Esophagus squamous epithelium (tissue), 5 donors: Measurements from ENCODE around the gene DCDC2B. TPM values are rescaled to one million over a fixed set of nuclear protein-coding genes. Genes with fewer than 3 reads are reported as not detected.

Experiments used
- DNase-seq: peaks from one replicate; lab custom pipeline; 2025; lab: John Stamatoyannopoulos, UW
- H3K27ac ChIP-seq, 4 donors: fragments of 200-600 bp; sonication (generic); one replicate each; pipeline ENCODE4 v1.5.1; 2016 to 2019; ENCODE audit warnings: mild to moderate bottlenecking in 1 of 4
- H3K27me3 ChIP-seq, 4 donors: fragments of 200-600 bp; sonication (generic); 1 replicate in 3 of 4; 2 replicates in 1 of 4; pipeline versions ENCODE4 v1.5.1 to v1.6.0; 2017 to 2021; ENCODE audit warnings: antibody characterized with exemption in 1 of 4
- H3K36me3 ChIP-seq, 3 donors: fragments of 200-600 bp; sonication (generic); one replicate each; pipeline ENCODE4 v1.5.1; 2016 to 2019
- H3K4me1 ChIP-seq, 3 donors: fragments of 200-600 bp; sonication (generic); one replicate each; pipeline ENCODE4 v1.5.1; 2017 to 2019
- H3K4me3 ChIP-seq, 4 donors: fragments of 200-600 bp; sonication (generic); 1 replicate in 3 of 4; 2 replicates in 1 of 4; pipeline ENCODE4 v1.5.1; 2016 to 2019; ENCODE audit warnings: mild to moderate bottlenecking in 2 of 4, moderate library complexity in 1 of 4
- H3K9me3 ChIP-seq, 3 donors: fragments of 200-600 bp; sonication (generic); one replicate each; pipeline ENCODE4 v1.5.1; 2016 to 2019
- POLR2A ChIP-seq, 4 donors: fragments of 450-650 bp; IDR thresholded peaks; one replicate each; pipeline ENCODE4 v1.6.1; 2017; ENCODE audit warnings: antibody characterized with exemption in 4 of 4, mild to moderate bottlenecking in 4 of 4, moderate library complexity in 3 of 4
- WGBS, 2 donors: methylation state at CpG; one replicate each; pipeline ENCODE4 v1.1.5; 2018; 5-methylcytosine and 5-hydroxymethylcytosine counted together
- intact Hi-C: fragments of 100-400 bp; cut with DNase I; formaldehyde crosslinking; loops from one replicate; pipeline ENCODE4 v1.15.0; 2022
- total RNA-seq, 4 donors: library from RNA; depleted of rRNA; stranded (reverse); fragments of >200 nt; gene quantifications; one replicate each; pipeline ENCODE4 v1.1.0, GENCODE V29; 2016
- TF ChIP-seq, protein P1 (sequence below), 6 experiments: fragments of 450-650 bp in 4 of 6; fragments of 200-600 bp in 2 of 6; sonication (generic) in 2 of 6; IDR thresholded peaks; one replicate each; pipeline ENCODE4 v1.5.1; 2016 to 2019; ENCODE audit warnings: antibody characterized with exemption in 6 of 6, mild to moderate bottlenecking in 4 of 6, moderate library complexity in 4 of 6
- donor health status: DM: yes; HTN: yes; CAD: no.

Gene DCDC2B
- total RNA-seq, 4 donors from 2014 or later = not detected

- DNase-seq = no peak
- intact Hi-C loops = no loop called here
- Histone ChIP-seq H3K27ac (peak overlapping the region; percentile 23 to 61 (median 42)), H3K36me3 (peaks cover 8 to 67% (median 13%) of the 10 kb centered on the region in 3 donors), H3K4me1 (peaks cover 2 to 24% (median 6%) of the 10 kb centered on the region in 3 donors), H3K4me3 (no peak overlapping the region), H3K9me3 (no peaks in the 10 kb centered on the region), H3K27me3 (no peaks in the 10 kb centered on the region)
- no peak for TF ChIP-seq POLR2A (IDR thresholded peaks at IDR 0.05)
- TF ChIP-seq, protein P1, sequence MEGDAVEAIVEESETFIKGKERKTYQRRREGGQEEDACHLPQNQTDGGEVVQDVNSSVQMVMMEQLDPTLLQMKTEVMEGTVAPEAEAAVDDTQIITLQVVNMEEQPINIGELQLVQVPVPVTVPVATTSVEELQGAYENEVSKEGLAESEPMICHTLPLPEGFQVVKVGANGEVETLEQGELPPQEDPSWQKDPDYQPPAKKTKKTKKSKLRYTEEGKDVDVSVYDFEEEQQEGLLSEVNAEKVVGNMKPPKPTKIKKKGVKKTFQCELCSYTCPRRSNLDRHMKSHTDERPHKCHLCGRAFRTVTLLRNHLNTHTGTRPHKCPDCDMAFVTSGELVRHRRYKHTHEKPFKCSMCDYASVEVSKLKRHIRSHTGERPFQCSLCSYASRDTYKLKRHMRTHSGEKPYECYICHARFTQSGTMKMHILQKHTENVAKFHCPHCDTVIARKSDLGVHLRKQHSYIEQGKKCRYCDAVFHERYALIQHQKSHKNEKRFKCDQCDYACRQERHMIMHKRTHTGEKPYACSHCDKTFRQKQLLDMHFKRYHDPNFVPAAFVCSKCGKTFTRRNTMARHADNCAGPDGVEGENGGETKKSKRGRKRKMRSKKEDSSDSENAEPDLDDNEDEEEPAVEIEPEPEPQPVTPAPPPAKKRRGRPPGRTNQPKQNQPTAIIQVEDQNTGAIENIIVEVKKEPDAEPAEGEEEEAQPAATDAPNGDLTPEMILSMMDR (IDR thresholded peaks at IDR 0.05) = peak; percentile 29 to 81 (median 68)
- 63 to 93% methylated on average over 5 to 7 of the region's 10 CpGs for WGBS, 2 donors
These were observed 7.0 kb downstream of the DCDC2B start for GRCh38 chr1:32215629-32216480.

GRCh38 chr1:32216566-32216965 lies 7.7 kb downstream of the DCDC2B start:
- H3K4me3 ChIP-seq = no peak overlapping the region
- H3K4me1 ChIP-seq = peaks cover 10 to 31% (median 13%) of the 10 kb centered on the region in 3 donors
- intact Hi-C loops = no loop called here
- peak overlapping the region in 2 of 4 donors; percentile 2 to 61 for H3K27ac ChIP-seq
- H3K9me3 ChIP-seq = no peaks in the 10 kb centered on the region
- DNase-seq = no peak
- H3K36me3 ChIP-seq = peaks cover 8 to 67% (median 13%) of the 10 kb centered on the region in 3 donors
- no peak for TF ChIP-seq POLR2A (IDR thresholded peaks at IDR 0.05)
- TF ChIP-seq, protein P1 (IDR thresholded peaks at IDR 0.05) = no peak
- WGBS, 2 donors = 74 to 89% methylated on average over 3 to 5 of the region's 5 CpGs
- no peaks in the 10 kb centered on the region for H3K27me3 ChIP-seq

DNA sequence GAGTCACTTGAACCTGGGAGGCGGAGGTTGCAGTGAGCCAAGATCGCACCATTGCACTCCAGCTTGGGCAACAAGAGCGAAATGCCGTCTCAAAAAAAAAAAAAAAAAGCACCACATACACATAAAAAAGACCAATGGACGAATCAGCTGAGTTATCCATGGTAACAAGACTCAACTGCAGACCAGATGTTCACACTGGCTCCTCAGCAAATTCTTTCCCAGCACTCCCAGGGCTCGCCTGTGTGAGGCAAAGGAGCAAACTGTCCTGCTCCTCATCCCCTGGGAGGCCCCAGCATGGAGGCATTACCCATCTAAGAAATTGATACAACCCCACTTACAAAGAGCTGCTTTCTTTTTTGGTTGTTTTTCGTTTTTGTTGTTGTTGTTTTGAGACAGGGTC lies 10.1 kb downstream of the DCDC2B start:
- H3K4me1 ChIP-seq = peaks cover 22 to 48% (median 25%) of the 10 kb centered on the region in 3 donors
- peaks cover 8 to 68% (median 13%) of the 10 kb centered on the region in 3 donors for H3K36me3 ChIP-seq
- 88 to 89% methylated on average over 7 of the region's 7 CpGs for WGBS, 2 donors
- H3K9me3 ChIP-seq = no peaks in the 10 kb centered on the region
- H3K4me3 ChIP-seq = no peak overlapping the region
- no peaks in the 10 kb centered on the region for H3K27me3 ChIP-seq
- no peak for DNase-seq
- intact Hi-C loops = no loop called here
- no peak for TF ChIP-seq POLR2A (IDR thresholded peaks at IDR 0.05)
- TF ChIP-seq, protein P1 (IDR thresholded peaks at IDR 0.05) = no peak
- H3K27ac ChIP-seq = no peak overlapping the region

GRCh38 chr1:32220746-32221580 lies 12.1 kb downstream of the DCDC2B start:
- TF ChIP-seq, protein P1 (IDR thresholded peaks at IDR 0.05) = no peak
- TF ChIP-seq POLR2A (IDR thresholded peaks at IDR 0.05) = no peak
- DNase-seq = no peak
- peak overlapping the region; percentile 65 to 99 (median 82) for H3K4me3 ChIP-seq
- no peaks in the 10 kb centered on the region for H3K27me3 ChIP-seq
- peaks cover 0 to 72% (median 15%) of the 10 kb centered on the region in 3 donors for H3K36me3 ChIP-seq
- peak overlapping the region in 3 of 4 donors; percentile 93 to 96 (median 94) for H3K27ac ChIP-seq
- H3K9me3 ChIP-seq = no peaks in the 10 kb centered on the region
- WGBS, 2 donors = 75 to 83% methylated on average over 4 of the region's 4 CpGs
- intact Hi-C loops = no loop called here
- peaks cover 22 to 53% (median 24%) of the 10 kb centered on the region in 3 donors for H3K4me1 ChIP-seq
